ENCODE data around the gene PRKD2. TPM values are rescaled to one million over a fixed set of nuclear protein-coding genes. Genes with fewer than 3 reads are reported as not detected.

PRKD2 gene
- total RNA-seq, 1 donor from 2014 or later: 32.6 TPM

DNA sequence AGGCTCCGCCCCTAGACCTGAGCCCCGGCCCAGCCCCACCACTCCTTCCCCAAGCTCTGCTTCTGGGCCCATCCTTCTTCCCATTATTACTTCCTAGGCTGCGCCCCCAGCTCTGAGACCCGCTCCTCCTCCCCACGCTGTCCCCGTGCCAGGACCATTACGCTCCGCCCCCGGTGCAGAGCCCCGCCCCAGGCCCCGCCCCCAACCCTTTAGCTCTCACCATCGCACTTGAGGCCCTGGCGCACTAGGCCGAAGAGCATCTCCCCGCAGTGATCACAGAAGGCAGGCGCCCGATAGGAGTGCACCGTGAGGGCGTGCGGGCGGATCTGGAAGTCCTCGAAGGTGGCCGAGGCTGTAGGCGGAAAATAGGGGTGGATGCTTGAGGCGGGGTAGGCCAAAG lies 6.2 kb downstream of the PRKD2 start:
- no peak for DNase-seq (ENCODE audit: low read depth in 2 of 2)

DNA sequence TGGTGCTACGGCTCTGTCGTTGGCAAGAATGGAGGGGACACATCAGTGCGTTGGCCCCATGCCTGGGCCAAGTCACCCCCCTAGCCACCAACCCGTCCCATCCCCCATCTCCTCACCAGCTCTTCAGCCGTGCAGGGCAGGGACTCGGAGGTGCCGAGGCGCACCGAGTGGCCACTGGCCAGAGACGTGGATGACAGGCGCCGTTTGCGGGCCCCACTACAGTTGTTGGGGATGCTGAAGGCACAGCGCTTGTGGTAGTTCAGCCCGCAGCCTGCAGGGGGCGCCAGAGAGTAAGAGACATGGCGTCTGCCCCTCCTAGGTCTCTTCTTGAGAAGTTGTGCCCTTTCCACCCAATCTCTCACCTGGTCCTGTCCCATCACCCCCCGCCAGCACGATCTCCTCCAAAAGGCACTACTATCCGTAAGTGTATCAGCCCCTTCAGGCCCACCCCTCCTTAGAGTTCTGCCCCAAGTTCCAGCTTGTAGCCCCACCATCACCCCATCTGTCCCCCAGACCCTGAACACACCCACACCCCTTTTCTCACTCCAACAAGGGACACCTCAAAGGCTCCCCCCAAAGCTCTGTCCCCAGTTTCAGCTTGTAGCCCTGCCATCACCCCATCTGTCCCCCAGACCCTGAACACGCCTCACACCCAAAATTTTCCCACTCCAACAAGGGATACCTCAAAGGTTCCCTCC lies 12.4 kb downstream of the PRKD2 start:
- peak in 1 of 2 donors; percentile 55 for DNase-seq (ENCODE audit: low read depth in 2 of 2)

DNA sequence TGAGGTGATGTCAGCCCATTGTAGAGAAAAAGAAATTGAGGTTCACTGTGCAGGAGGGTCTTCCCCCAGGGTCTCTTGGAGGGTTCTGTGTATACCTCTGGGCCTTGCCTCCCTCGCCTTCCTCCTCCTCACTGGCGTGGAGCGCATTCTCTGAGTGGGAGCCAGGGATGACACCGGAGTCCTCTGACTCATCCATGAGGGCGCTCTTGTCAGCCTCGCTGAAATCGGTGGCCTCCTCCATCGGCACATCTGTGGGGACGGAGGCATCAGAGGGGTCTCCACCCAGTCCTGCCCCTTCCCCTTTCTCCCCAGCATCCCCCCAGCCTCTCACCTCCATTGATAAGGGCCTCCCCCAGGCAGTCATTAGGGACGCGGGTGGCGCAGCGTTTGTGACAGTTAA lies 16.2 kb downstream of the PRKD2 start:
- DNase-seq (ENCODE audit: low read depth in 2 of 2): no peak

DNA sequence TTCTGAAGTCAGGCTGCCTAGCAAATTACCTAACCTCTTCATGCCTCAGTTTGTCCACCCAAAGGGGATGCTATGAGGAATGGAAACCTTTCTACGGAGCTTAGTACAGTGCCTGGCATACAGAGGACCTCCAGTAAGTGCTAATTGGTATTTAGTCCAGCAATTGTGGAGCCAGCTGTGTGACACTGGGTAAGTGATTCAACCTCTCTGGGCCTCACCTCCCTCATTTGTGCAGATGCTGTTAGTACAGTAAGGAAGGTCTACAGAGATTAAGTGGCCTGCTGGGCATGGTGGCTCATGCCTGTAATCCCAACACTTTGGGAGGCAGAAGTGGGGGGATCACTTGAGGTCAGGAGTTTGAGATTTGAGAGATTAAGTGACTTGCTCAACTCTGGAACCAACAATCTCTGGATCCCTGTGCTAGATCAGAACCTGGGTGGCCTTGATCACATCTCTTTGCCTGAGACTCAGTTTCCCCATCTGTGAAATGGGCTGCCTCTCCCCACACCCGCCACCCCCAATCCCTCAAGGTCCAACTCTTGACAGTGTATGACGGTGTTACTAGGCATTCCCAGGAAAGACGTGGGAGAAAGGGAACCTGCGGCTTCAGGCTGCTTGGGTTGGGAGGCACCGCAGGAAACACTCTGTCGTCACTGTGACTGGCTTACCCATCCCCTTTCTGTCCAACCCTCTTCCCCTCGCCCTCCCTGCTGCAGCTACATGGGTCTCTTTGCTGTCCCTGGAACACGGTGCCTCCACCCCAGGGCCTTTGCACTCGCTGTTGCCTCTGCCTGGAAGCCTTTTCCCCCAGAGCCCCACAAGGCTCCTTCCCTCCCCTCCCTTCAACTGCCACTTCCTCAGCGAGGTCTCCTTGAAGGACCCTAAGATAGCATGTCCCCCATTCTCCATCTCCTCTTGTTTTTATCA lies 18.3 kb downstream of the PRKD2 start:
- no peak for DNase-seq (ENCODE audit: low read depth in 2 of 2)

DNA sequence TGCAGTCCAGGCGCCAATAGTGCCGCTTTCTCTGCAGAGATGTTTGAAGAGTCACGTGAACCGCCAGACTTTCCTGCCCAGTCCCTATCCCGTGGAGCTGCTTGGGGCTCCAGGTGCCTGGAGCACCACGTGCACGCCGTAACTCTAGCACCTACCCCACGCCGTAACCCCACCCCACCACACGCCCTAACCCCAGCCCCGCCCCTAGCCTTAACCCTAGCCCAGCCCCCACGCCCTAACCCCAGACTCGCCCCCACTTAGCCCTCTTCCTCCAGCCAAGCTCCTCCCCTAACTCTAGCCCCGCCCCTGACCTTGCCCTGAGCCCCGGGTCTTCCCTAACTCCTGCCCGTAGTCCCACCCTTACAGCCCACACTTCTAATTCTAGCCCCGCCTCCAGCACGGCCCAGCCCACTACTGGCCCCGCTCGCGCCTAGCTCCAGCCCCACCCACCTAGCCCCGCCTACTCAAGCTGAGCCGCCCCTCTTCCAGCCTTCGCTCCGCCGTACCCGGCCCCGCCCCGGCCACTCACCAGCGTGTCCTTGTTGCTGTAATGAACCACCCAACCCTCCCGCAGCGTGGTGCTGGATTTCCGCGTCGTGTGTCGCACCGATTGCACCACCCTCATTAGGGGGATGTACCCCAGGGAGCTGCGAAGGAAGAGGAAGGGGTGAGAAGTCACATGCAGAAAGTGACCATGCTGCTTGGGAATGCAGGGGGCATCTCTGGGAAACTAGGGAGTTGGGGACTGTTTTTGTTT lies 19.5 kb downstream of the PRKD2 start:
- DNase-seq (ENCODE audit: low read depth in 2 of 2): peak in 1 of 2 donors; percentile 75

DNA sequence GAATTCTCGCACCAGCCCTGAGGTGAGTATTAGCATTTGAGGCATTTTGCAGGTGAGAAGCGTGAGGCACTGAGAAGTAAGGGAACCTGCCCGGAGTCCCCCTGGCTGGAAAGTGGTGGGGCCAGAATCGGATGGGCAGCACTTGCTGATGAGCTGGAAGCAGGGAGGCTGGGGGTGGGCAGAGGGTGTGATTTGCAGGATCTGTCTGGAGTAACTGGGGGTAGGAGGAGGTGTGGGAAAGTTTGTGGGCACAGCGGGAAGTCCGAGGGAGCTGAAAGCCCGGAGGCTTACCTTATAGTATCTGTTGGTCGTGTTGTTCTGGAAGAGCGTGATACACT lies 20.1 kb downstream of the PRKD2 start:
- no peak for DNase-seq (ENCODE audit: low read depth in 2 of 2)

GRCh38 chr19:46696052-46696451 lies 20.9 kb downstream of the PRKD2 start:
- no peak for DNase-seq (ENCODE audit: low read depth in 2 of 2)

DNA sequence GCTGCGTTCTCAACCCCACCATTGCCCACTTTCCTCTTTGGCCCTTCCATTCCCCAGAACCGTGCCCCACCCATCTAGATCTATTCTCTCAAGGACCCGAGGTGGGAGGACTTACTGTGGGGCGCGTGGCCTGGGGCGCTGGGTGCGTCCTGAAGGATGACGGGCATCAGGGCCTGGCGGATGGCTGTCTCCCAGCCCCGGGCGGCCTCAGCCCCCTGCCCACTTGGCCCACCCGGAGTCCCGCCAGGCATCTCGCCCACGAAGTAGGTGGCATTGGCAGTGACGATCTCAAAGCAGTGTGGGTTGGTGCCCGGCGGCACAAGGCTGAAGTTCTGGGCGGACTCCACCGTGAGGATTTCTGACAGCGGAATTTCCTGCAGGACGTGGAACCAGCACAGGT lies 23.2 kb downstream of the PRKD2 start:
- no peak for DNase-seq (ENCODE audit: low read depth in 2 of 2)

GRCh38 chr19:46692918-46693722 lies 23.8 kb downstream of the PRKD2 start:
- DNase-seq (ENCODE audit: low read depth in 2 of 2): no peak

GRCh38 chr19:46691948-46692347 lies 25.0 kb downstream of the PRKD2 start:
- DNase-seq (ENCODE audit: low read depth in 2 of 2): no peak

GRCh38 chr19:46691104-46691503 lies 25.8 kb downstream of the PRKD2 start:
- DNase-seq (ENCODE audit: low read depth in 2 of 2): no peak

GRCh38 chr19:46689358-46689757 lies 27.6 kb downstream of the PRKD2 start:
- no peak for DNase-seq (ENCODE audit: low read depth in 2 of 2)

DNA sequence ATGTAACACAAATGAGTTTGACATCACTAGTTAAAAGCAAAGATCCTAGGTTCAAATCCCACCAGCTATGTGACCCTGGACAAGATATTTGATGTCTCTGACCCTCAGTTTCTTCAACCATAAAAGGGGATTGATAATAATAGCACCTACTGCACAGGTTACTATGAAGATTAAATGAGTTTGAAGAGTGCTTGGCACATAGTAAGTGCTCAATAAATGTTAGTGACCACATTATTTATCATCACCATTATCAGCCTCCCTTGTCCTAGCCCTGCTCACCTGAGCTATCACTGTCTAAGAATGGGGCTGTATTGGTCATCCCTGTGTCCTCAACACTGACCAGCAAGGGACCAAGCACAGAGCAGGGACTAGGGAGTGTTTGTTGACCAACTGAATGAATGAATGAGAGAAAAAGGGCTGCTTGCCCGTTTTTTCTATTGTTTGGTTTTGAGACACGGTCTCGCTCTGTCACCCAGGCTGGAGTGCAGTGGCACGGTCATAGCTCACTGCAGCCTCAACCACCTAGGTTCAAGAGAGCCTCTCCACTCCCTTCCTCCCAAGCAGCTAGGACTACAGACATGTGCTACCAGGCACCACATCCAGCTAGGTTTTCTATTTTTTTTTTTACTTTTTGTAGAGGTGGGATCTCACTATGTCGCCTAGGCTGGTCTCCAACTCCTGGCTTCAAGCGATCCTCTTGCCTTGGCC lies 29.3 kb downstream of the PRKD2 start:
- no peak for DNase-seq (ENCODE audit: low read depth in 2 of 2)

DNA sequence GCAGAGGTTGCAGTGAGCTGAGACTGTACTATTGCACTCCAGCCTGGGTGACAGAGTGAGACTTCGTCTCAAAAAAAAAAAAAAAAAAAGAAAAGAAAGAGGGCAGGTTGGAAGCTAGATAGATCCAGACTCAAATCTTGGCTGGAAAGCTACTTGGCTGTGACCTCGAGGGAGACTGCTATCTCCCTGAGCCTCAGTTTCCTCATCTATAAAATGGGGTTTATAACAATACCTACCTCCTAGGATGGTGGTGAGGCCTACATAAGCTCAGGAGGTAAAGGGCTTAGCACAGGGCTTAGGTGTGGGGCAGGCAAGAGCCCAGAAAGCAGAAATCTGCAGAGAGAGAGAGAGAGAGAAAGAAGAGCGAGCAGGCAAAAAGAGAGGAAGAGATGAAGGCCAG lies 31.7 kb downstream of the PRKD2 start:
- no peak for DNase-seq (ENCODE audit: low read depth in 2 of 2)

- peak in 1 of 2 donors; percentile 28 for DNase-seq (ENCODE audit: low read depth in 2 of 2)
Measured at GRCh38 chr19:46678110-46678732, 38.7 kb downstream of the PRKD2 start.

DNA sequence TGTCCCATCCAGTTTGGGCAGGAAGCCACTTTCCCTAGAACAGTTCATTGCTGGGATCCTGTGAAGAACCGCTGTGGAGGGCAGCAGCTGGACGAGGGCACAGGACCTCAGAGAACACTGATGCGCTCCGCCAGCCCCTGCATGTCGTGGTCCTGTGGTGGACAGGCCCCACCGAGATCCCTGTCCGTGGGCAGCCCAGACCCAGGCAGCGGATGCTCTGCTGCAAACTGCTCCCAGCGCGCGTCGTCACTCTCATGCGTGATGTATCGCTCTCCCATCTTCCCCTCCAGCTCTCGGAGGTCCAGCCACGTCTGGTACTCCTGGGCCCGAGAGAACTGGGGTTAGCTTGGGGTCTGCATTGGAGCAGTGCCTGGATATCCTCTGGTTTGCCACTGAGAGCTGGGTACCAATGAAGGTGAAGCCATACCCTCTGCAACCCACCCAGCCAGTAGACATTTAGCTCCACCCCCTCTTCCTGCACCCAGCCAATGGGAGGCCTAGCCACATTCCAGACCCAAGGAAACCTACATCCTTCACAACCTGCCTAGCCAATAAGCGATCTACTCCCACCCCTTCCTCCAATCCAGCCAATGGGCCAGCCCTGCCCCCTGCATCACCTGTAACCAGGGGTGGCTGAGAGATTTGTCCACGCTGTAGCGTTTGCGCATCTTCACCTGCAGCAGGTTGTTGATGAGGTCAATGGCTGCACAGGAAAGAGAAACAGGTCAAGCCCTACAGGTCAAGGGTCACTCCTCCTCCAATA lies 42.3 kb downstream of the PRKD2 start:
- DNase-seq (ENCODE audit: low read depth in 2 of 2): peak; percentile 14 to 56

GRCh38 chr19:46670813-46671212 lies 46.1 kb downstream of the PRKD2 start:
- DNase-seq (ENCODE audit: low read depth in 2 of 2): peak in 1 of 2 donors; percentile 12

GRCh38 chr19:46668662-46669061 lies 48.3 kb downstream of the PRKD2 start:
- DNase-seq (ENCODE audit: low read depth in 2 of 2): no peak

- DNase-seq (ENCODE audit: low read depth in 2 of 2): no peak
Measured at GRCh38 chr19:46665072-46665471, 51.8 kb downstream of the PRKD2 start.

Measured in dermis microvascular lymphatic vessel endothelial cell (primary cell).